Keratinocyte (primary cell): ENCODE data around the gene ECHS1. TPM values are rescaled to one million over a fixed set of nuclear protein-coding genes. Genes with fewer than 3 reads are reported as not detected.

Experiments
- DNase-seq: peaks from one replicate; pipeline ENCODE4 v3.0.0-alpha.2; 2011; ENCODE audit warnings: low read depth, missing footprints, low spot score
- FAIRE-seq: peaks from 2 replicates; lab custom pipeline; 2011; peaks lifted over from hg19 to GRCh38; lab: Jason Lieb, UNC
- H2AFZ ChIP-seq: 2 replicates; pipeline ENCODE4 v1.6.0; 2012; ENCODE audit warnings: low read length, control low read depth, inconsistent platforms; ENCODE audit not compliant: control insufficient read depth
- H3K27ac ChIP-seq: 2 replicates; pipeline ENCODE4 v1.5.1; 2011; ENCODE audit warnings: low read length; ENCODE audit not compliant: control insufficient read depth, insufficient read depth
- H3K27me3 ChIP-seq: 3 replicates; pipeline ENCODE4 v1.6.0; 2011; ENCODE audit warnings: low read length; ENCODE audit not compliant: control insufficient read depth, insufficient read depth; ENCODE audit errors: extremely low read depth
- H3K36me3 ChIP-seq, 2 experiments: 2 replicates in 1 of 2; 3 replicates in 1 of 2; pipeline ENCODE4 v1.5.1; 2011; ENCODE audit warnings: low read length in 2 of 2, mild to moderate bottlenecking in 1 of 2; ENCODE audit not compliant: control insufficient read depth in 2 of 2, insufficient read depth in 2 of 2; ENCODE audit errors: extremely low read depth in 1 of 2
- H3K4me1 ChIP-seq: 3 replicates; pipeline ENCODE4 v1.5.1; 2011; ENCODE audit warnings: low read length; ENCODE audit not compliant: control insufficient read depth, insufficient read depth; ENCODE audit errors: extremely low read depth
- H3K4me2 ChIP-seq: 3 replicates; pipeline ENCODE4 v1.6.0; 2011; ENCODE audit warnings: low read depth, low read length; ENCODE audit not compliant: control insufficient read depth, insufficient read depth; ENCODE audit errors: extremely low read depth
- H3K4me3 ChIP-seq, 3 experiments: fragments of 200-600 bp in 1 of 3; sonication (generic) in 1 of 3; 2 replicates in 2 of 3; 3 replicates in 1 of 3; pipeline ENCODE4 v1.5.1; 2011 to 2016; ENCODE audit warnings: low read length in 3 of 3, mild to moderate bottlenecking in 3 of 3, control low read depth in 2 of 3, inconsistent platforms in 1 of 3, low read depth in 1 of 3, mixed read lengths in 1 of 3, mixed run types in 1 of 3, moderate library complexity in 1 of 3; ENCODE audit not compliant: control insufficient read depth in 2 of 3, insufficient read depth in 2 of 3; ENCODE audit errors: extremely low read depth in 1 of 3
- H3K79me2 ChIP-seq: 2 replicates; pipeline ENCODE4 v1.6.0; 2012; ENCODE audit warnings: low read length; ENCODE audit not compliant: control insufficient read depth, insufficient read depth
- H3K9ac ChIP-seq: 3 replicates; pipeline ENCODE4 v1.6.0; 2011; ENCODE audit warnings: low read length; ENCODE audit not compliant: control insufficient read depth, insufficient read depth; ENCODE audit errors: extremely low read depth
- H3K9me1 ChIP-seq: 3 replicates; pipeline ENCODE4 v1.6.0; 2011; ENCODE audit warnings: low read length; ENCODE audit not compliant: control insufficient read depth, insufficient read depth; ENCODE audit errors: extremely low read depth
- H3K9me3 ChIP-seq: 2 replicates; pipeline ENCODE4 v1.5.1; 2012; ENCODE audit warnings: low read depth, low read length; ENCODE audit not compliant: control insufficient read depth
- H4K20me1 ChIP-seq: 3 replicates; pipeline ENCODE4 v1.6.0; 2011; ENCODE audit warnings: low read length; ENCODE audit not compliant: control insufficient read depth, insufficient read depth; ENCODE audit errors: extremely low read depth
- CTCF ChIP-seq, 3 experiments: IDR thresholded peaks in 1 of 3; conservative IDR thresholded peaks in 1 of 3; optimal IDR thresholded peaks in 1 of 3; 2 replicates in 2 of 3; 3 replicates in 1 of 3; pipeline versions ENCODE3 to v1.5.1; 2011; ENCODE audit warnings: low read length in 3 of 3, mild to moderate bottlenecking in 3 of 3, moderate library complexity in 2 of 3, control low read depth in 1 of 3, inconsistent platforms in 1 of 3; ENCODE audit not compliant: insufficient read depth in 2 of 3; ENCODE audit errors: extremely low read depth in 1 of 3
- EZH2 ChIP-seq: IDR thresholded peaks from one replicate; pipeline ENCODE4 v1.6.1; 2012; ENCODE audit warnings: inconsistent platforms, mild to moderate bottlenecking, low read length, moderate library complexity
- dilution Hi-C: fragments of 300-500 bp; cut with MboI; formaldehyde crosslinking; loops from one replicate; pipeline ENCODE4 v1.7.0; 2020; ENCODE audit warnings: low sequenced_read_pairs; ENCODE audit not compliant: extremely low pct_ligation_motif_present
- polyA plus RNA-seq, 5 experiments: library from polyadenylated mRNA; depleted of rRNA in 3 of 5; stranded (reverse) in 3 of 5; stranded (forward) in 1 of 5; unstranded in 1 of 5; fragments of >200 nt; gene quantifications; 1 replicate in 1 of 5; 2 replicates in 3 of 5; 3 replicates in 1 of 5; pipeline versions ENCODE4 v1.2.1 to v1.2.3, GENCODE V29; 2011 to 2012; ENCODE audit warnings: missing spikeins in 2 of 5, low read depth in 1 of 5, low replicate concordance in 1 of 5

The ECHS1 gene
- polyA plus RNA-seq, 1 donor (not counting 4 experiments of a cell fraction or from before 2014, with no cell fraction given) = 27.1 TPM

- dilution Hi-C loops = no loop called here
- Histone ChIP-seq H3K27ac (no peak overlapping the region), H3K9me3 (no peaks in the 10 kb centered on the region), H3K79me2 (peaks cover 21% of the 10 kb centered on the region), H3K9ac (no peak overlapping the region), H3K9me1 (no peaks in the 10 kb centered on the region), H3K4me1 (peaks cover 20% of the 10 kb centered on the region), H3K36me3 (peaks cover 3 to 7% of the 10 kb centered on the region in 2 experiments), H4K20me1 (no peaks in the 10 kb centered on the region), H3K4me3 (no peak overlapping the region), H3K4me2 (no peak overlapping the region), H2AFZ (no peak overlapping the region), H3K27me3 (no peaks in the 10 kb centered on the region)
- FAIRE-seq = no peak
- TF ChIP-seq CTCF (optimal IDR thresholded peaks at IDR 0.05 in 1 of 3, IDR thresholded peaks at IDR 0.05 in 1 of 3, conservative IDR thresholded peaks at IDR 0.05 in 1 of 3; ENCODE audit: extremely low read depth in 1 of 3, insufficient read depth in 2 of 3, low read length in 3 of 3) = no peak
- TF ChIP-seq EZH2 = no peak
- DNase-seq = no peak
Observed at GRCh38 chr10:133391249-133391635, 18.1 kb upstream of the ECHS1 start.

- TF ChIP-seq CTCF (optimal IDR thresholded peaks at IDR 0.05 in 1 of 3, IDR thresholded peaks at IDR 0.05 in 1 of 3, conservative IDR thresholded peaks at IDR 0.05 in 1 of 3; ENCODE audit: extremely low read depth in 1 of 3, insufficient read depth in 2 of 3, low read length in 3 of 3) (no peak), EZH2 (no peak)
- Histone ChIP-seq H3K9ac (no peak overlapping the region), H3K4me1 (peaks cover 19% of the 10 kb centered on the region), H2AFZ (no peak overlapping the region), H3K9me1 (no peaks in the 10 kb centered on the region), H3K27ac (no peak overlapping the region), H3K79me2 (peaks cover 16% of the 10 kb centered on the region), H3K27me3 (no peaks in the 10 kb centered on the region), H3K36me3 (peaks cover 0 to 5% of the 10 kb centered on the region in 2 experiments), H3K4me3 (no peak overlapping the region), H3K9me3 (no peaks in the 10 kb centered on the region), H4K20me1 (no peaks in the 10 kb centered on the region), H3K4me2 (no peak overlapping the region)
- FAIRE-seq (no peak), DNase-seq (no peak)
- dilution Hi-C loops = no loop called here
Observed at GRCh38 chr10:133390597-133391248, 17.6 kb upstream of the ECHS1 start.
